B cell (primary cell): Measurements from ENCODE around the gene LRRC45. TPM values are rescaled to one million over a fixed set of nuclear protein-coding genes. Genes with fewer than 3 reads are reported as not detected.

Experiments used
- ATAC-seq: fragments of 200-7000 bp; cut with Tn5 transposase; one replicate; pipeline ENCODE4 v1.10.0; 2021; ENCODE audit warnings: low read depth, mild to moderate bottlenecking, moderate number of reproducible peaks, moderate library complexity
- CTCF ChIA-PET: fragments of 350-600 bp; sonication (Branson Sonifier 250); formaldehyde crosslinking; loops from one replicate; lab custom pipeline; 2021; ENCODE audit warnings: antibody characterized with exemption, inconsistent platforms; lab: Charles Lee
- POLR2A ChIA-PET: fragments of 350-600 bp; sonication (Branson Sonifier 250); formaldehyde crosslinking; loops from one replicate; lab custom pipeline; 2021; ENCODE audit warnings: antibody characterized with exemption; lab: Charles Lee
- DNase-seq: peaks from one replicate; pipeline ENCODE4 v3.0.0; 2013
- H2AFZ ChIP-seq: 2 replicates; pipeline ENCODE4 v1.6.1; 2012; ENCODE audit warnings: mild to moderate bottlenecking, low read depth, low read length; ENCODE audit not compliant: insufficient read depth, poor library complexity, severe bottlenecking
- H3K27ac ChIP-seq, 2 donors: 1 replicate in 1 of 2; 2 replicates in 1 of 2; pipeline ENCODE4 v1.5.1; 2012 to 2013; ENCODE audit warnings: low read length in 2 of 2, mild to moderate bottlenecking in 2 of 2, moderate library complexity in 1 of 2
- H3K27me3 ChIP-seq, 4 experiments: fragments of 200-600 bp in 1 of 4; sonication (generic) in 1 of 4; replicated peaks in 1 of 4; 1 replicate in 2 of 4; 2 replicates in 2 of 4; pipeline versions ENCODE4 v1.6.1 to v1.7.0; 2013 to 2016; ENCODE audit warnings: low read length in 3 of 4, mild to moderate bottlenecking in 2 of 4, mixed read lengths in 1 of 4, moderate library complexity in 1 of 4; ENCODE audit not compliant: insufficient read depth in 4 of 4, control insufficient read depth in 3 of 4; ENCODE audit errors: control extremely low read depth in 1 of 4
- H3K36me3 ChIP-seq, 2 experiments: replicated peaks in 1 of 2; 1 replicate in 1 of 2; 2 replicates in 1 of 2; pipeline versions ENCODE4 v1.6.1 to v1.7.1; 2013; ENCODE audit warnings: low read length in 1 of 2; ENCODE audit not compliant: insufficient read depth in 2 of 2, control insufficient read depth in 1 of 2; ENCODE audit errors: control extremely low read depth in 1 of 2, extremely low read depth in 1 of 2
- H3K4me1 ChIP-seq, 2 donors: fragments of 200-600 bp in 1 of 2; sonication (generic) in 1 of 2; 1 replicate in 1 of 2; 2 replicates in 1 of 2; pipeline versions ENCODE4 v1.5.1 to v1.6.1; 2013 to 2017; ENCODE audit warnings: low read length in 2 of 2; ENCODE audit not compliant: control insufficient read depth in 2 of 2, insufficient read depth in 2 of 2
- H3K4me2 ChIP-seq: replicated peaks from 2 replicates; pipeline ENCODE3; 2012; ENCODE audit warnings: mild to moderate bottlenecking, low read depth, low read length; ENCODE audit not compliant: poor library complexity, severe bottlenecking
- H3K4me3 ChIP-seq, 5 experiments: fragments of 200-600 bp in 1 of 5; sonication (generic) in 1 of 5; 1 replicate in 3 of 5; 2 replicates in 2 of 5; pipeline versions ENCODE4 v1.5.1 to v1.7.0; 2011 to 2016; ENCODE audit warnings: low read length in 4 of 5, mild to moderate bottlenecking in 4 of 5, low read depth in 2 of 5, control low read depth in 1 of 5, moderate library complexity in 1 of 5; ENCODE audit not compliant: insufficient read depth in 1 of 5; ENCODE audit errors: control extremely low read depth in 1 of 5, extremely low read depth in 1 of 5
- H3K79me2 ChIP-seq: fragments of 200-600 bp; sonication (generic); one replicate; pipeline ENCODE4 v1.6.0; 2016; ENCODE audit warnings: low read length; ENCODE audit not compliant: control insufficient read depth, insufficient read depth
- H3K9ac ChIP-seq: fragments of 200-600 bp; sonication (generic); 2 replicates; pipeline ENCODE4 v1.6.1; 2017; ENCODE audit warnings: mild to moderate bottlenecking, low read length, moderate library complexity
- H3K9me3 ChIP-seq, 3 donors: one replicate each; pipeline versions ENCODE4 v1.6.1 to v1.7.1; 2013; ENCODE audit warnings: low read length in 2 of 3; ENCODE audit not compliant: control insufficient read depth in 2 of 3, insufficient read depth in 1 of 3; ENCODE audit errors: control extremely low read depth in 1 of 3
- H4K20me1 ChIP-seq: 2 replicates; pipeline ENCODE4 v1.6.0; 2012; ENCODE audit warnings: mild to moderate bottlenecking, low read length; ENCODE audit not compliant: insufficient read depth, control insufficient read depth, poor library complexity, severe bottlenecking
- H3K27ac Mint-ChIP-seq: one replicate; pipeline ENCODE4 v1.8.0; 2021; ENCODE audit warnings: mixed read lengths
- H3K27me3 Mint-ChIP-seq: one replicate; pipeline ENCODE4 v1.8.0; 2021; ENCODE audit warnings: mixed read lengths
- H3K4me1 Mint-ChIP-seq: one replicate; pipeline ENCODE4 v1.8.0; 2021; ENCODE audit warnings: mixed read lengths
- H3K4me3 Mint-ChIP-seq: one replicate; pipeline ENCODE4 v1.8.0; 2021; ENCODE audit warnings: mixed read lengths
- H3K9me3 Mint-ChIP-seq: one replicate; pipeline ENCODE4 v1.8.0; 2022; ENCODE audit warnings: mixed read lengths; ENCODE audit not compliant: insufficient read depth
- EZH2 ChIP-seq: IDR thresholded peaks from 2 replicates; pipeline ENCODE4 v1.6.1; 2012; ENCODE audit warnings: borderline replicate concordance, low read depth, mild to moderate bottlenecking, moderate library complexity, low read length; ENCODE audit not compliant: insufficient read depth, poor library complexity, severe bottlenecking
- WGBS: methylation state at CpG from one replicate; pipeline ENCODE4 v1.1.5; 2013; ENCODE audit warnings: missing lambda C conversion rate; ENCODE audit not compliant: insufficient coverage; 5-methylcytosine and 5-hydroxymethylcytosine counted together
- intact Hi-C: fragments of 100-400 bp; cut with micrococcal nuclease; formaldehyde crosslinking; loops from one replicate; pipeline ENCODE4 v1.10.0; 2022
- polyA plus RNA-seq: library from polyadenylated mRNA; depleted of rRNA; stranded (reverse); fragments of >200 nt; gene quantifications from 2 replicates; pipeline ENCODE4 v1.2.3, GENCODE V29; 2012
- total RNA-seq, 2 donors: library from RNA; stranded (reverse); fragments of 120-200 nt in 1 of 2; gene quantifications; 1 replicate in 1 of 2; 2 replicates in 1 of 2; pipeline versions ENCODE4 v1.2.3 to v1.2.4, GENCODE V29; 2013 to 2022
- TF ChIP-seq, protein P1 (sequence below): fragments of 200-600 bp; IDR thresholded peaks from one replicate; pipeline ENCODE4 v1.8.0; 2022; ENCODE audit warnings: antibody characterized with exemption, mild to moderate bottlenecking

LRRC45 gene
- total and polyA plus RNA-seq, 2 donors (not counting 1 experiment from before 2014, with no cell fraction given) = 19.4 to 19.6 TPM

DNA sequence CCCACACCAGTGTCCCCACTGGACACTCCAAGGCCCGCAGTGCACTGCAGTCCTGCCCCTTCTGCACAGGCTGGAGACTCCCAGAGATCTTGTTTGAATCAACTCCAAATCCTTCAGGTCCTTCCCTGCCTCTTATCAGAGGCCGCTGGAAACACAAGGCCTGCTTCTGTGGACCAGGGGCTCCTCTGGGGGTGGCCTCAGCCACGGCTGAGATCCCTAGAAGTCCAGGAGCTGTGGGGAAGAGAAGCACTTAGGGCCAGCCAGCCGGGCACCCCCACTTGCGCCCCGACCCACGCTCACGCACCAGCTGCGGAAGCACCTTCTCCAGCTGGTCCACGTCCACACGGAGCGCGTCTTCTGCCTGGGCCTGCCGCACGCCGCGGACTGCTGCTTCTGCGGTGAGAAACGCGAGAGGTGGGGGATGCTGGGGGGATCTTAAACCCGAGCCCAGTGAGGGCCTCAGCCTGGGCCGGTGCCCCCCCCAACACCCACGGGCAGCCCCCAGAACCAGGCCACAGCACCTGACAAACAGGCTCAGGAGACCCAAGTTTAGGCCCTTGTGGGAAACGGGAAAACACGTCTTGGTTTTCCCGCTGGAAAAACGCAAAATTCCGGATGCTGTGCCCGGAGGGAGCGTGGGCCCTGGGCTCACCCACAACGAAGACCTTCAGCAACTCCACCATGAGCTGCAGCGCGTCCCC, 4.0 kb upstream of the LRRC45 start:
- peaks cover 15% of the 10 kb centered on the region for H3K4me1 Mint-ChIP-seq
- H3K9me3 ChIP-seq = no peaks in the 10 kb centered on the region
- no peaks in the 10 kb centered on the region for H3K27me3 Mint-ChIP-seq
- ChIA-PET CTCF (interaction anchor here (0.6 to 7.2 kb wide), 9 partner anchors 19 to 135 kb away, joined by 3 to 91 read pairs (median 4); partner anchors contain the start of genes ASPSCR1, DCXR and MAFG), POLR2A (no interaction called here)
- peaks cover 0 to 3% of the 10 kb centered on the region in 2 experiments for H3K36me3 ChIP-seq
- H3K27me3 ChIP-seq = peaks cover 0 to 3% (median 0%) of the 10 kb centered on the region in 4 experiments
- no peaks in the 10 kb centered on the region for H3K9me3 Mint-ChIP-seq
- no peak overlapping the region for H3K4me3 Mint-ChIP-seq
- H3K4me1 ChIP-seq = peaks cover 14 to 30% of the 10 kb centered on the region in 2 donors
- H3K79me2 ChIP-seq = peaks cover 14% of the 10 kb centered on the region
- no peak overlapping the region for H2AFZ ChIP-seq
- H4K20me1 ChIP-seq = peaks cover 25% of the 10 kb centered on the region
- 97% methylated on average over 23 of the region's 33 CpGs for WGBS
- no peak overlapping the region for H3K27ac ChIP-seq
- H3K4me2 ChIP-seq = no peak overlapping the region
- no peak for TF ChIP-seq EZH2
- TF ChIP-seq, protein P1, sequence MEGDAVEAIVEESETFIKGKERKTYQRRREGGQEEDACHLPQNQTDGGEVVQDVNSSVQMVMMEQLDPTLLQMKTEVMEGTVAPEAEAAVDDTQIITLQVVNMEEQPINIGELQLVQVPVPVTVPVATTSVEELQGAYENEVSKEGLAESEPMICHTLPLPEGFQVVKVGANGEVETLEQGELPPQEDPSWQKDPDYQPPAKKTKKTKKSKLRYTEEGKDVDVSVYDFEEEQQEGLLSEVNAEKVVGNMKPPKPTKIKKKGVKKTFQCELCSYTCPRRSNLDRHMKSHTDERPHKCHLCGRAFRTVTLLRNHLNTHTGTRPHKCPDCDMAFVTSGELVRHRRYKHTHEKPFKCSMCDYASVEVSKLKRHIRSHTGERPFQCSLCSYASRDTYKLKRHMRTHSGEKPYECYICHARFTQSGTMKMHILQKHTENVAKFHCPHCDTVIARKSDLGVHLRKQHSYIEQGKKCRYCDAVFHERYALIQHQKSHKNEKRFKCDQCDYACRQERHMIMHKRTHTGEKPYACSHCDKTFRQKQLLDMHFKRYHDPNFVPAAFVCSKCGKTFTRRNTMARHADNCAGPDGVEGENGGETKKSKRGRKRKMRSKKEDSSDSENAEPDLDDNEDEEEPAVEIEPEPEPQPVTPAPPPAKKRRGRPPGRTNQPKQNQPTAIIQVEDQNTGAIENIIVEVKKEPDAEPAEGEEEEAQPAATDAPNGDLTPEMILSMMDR = no peak
- H3K27ac Mint-ChIP-seq = no peak overlapping the region
- ATAC-seq (no peak), DNase-seq (no peak)
- H3K4me3 ChIP-seq = no peak overlapping the region
- H3K9ac ChIP-seq = no peak overlapping the region
- intact Hi-C loops = no loop called here
